ENCODE data around the gene CAPN3. TPM values are rescaled to one million over a fixed set of nuclear protein-coding genes. Genes with fewer than 3 reads are reported as not detected.

The CAPN3 gene
- total and polyA plus RNA-seq, 5 donors from 2014 or later, result 0.21 to 15.6 TPM; not detected in 3

- Mint-ChIP-seq H3K9me3 (no peaks in the 10 kb centered on the region), H3K4me3 (no peak overlapping the region), H3K4me1 (no peaks in the 10 kb centered on the region), H3K27ac (no peak overlapping the region), H3K36me3 (peaks cover 11% of the 10 kb centered on the region), H3K27me3 (no peaks in the 10 kb centered on the region)
- no peaks in the 10 kb centered on the region for H3K4me1 ChIP-seq (ENCODE audit: control insufficient read depth, insufficient read depth, low read length, poor library complexity, severe bottlenecking)
- H3K27ac ChIP-seq (ENCODE audit: insufficient read depth, low read length, poor library complexity, severe bottlenecking), result no peak overlapping the region
- no peak overlapping the region for H3K4me3 ChIP-seq (ENCODE audit: low read depth, low read length)
- H3K36me3 ChIP-seq (ENCODE audit: control insufficient read depth, insufficient read depth, low read length), result peaks cover 8% of the 10 kb centered on the region
- ATAC-seq (ENCODE audit: low read depth in 2 of 2), result no peak
- no peak for DNase-seq
- no peaks in the 10 kb centered on the region for H3K27me3 ChIP-seq (ENCODE audit: control insufficient read depth, insufficient read depth, low read length)
- H3K9me3 ChIP-seq (ENCODE audit: control insufficient read depth in 2 of 2, low read length in 2 of 2), result no peaks in the 10 kb centered on the region
Observed at GRCh38 chr15:42395838-42396237, 36.5 kb downstream of the CAPN3 start.

- DNase-seq, result peak in 1 of 3 donors; percentile 18
- H3K9me3 Mint-ChIP-seq, result no peaks in the 10 kb centered on the region
- H3K9me3 ChIP-seq (ENCODE audit: control insufficient read depth in 2 of 2, low read length in 2 of 2), result no peaks in the 10 kb centered on the region
- H3K36me3 Mint-ChIP-seq, result peaks cover 40% of the 10 kb centered on the region
- no peak overlapping the region for H3K4me3 ChIP-seq (ENCODE audit: low read depth, low read length)
- ATAC-seq (ENCODE audit: low read depth in 2 of 2), result no peak
- no peaks in the 10 kb centered on the region for H3K27me3 ChIP-seq (ENCODE audit: control insufficient read depth, insufficient read depth, low read length)
- H3K27ac ChIP-seq (ENCODE audit: insufficient read depth, low read length, poor library complexity, severe bottlenecking), result no peak overlapping the region
- no peaks in the 10 kb centered on the region for H3K4me1 ChIP-seq (ENCODE audit: control insufficient read depth, insufficient read depth, low read length, poor library complexity, severe bottlenecking)
- no peaks in the 10 kb centered on the region for H3K4me1 Mint-ChIP-seq
- peaks cover 13% of the 10 kb centered on the region for H3K36me3 ChIP-seq (ENCODE audit: control insufficient read depth, insufficient read depth, low read length)
- H3K27me3 Mint-ChIP-seq, result no peaks in the 10 kb centered on the region
- H3K27ac Mint-ChIP-seq, result peak overlapping the region in 1 of 3 donors; percentile 48
- H3K4me3 Mint-ChIP-seq, result no peak overlapping the region
Observed at GRCh38 chr15:42401544-42402454, 42.5 kb downstream of the CAPN3 start.

- peaks cover 43% of the 10 kb centered on the region for H3K36me3 Mint-ChIP-seq
- Histone ChIP-seq H3K27ac (ENCODE audit: insufficient read depth, low read length, poor library complexity, severe bottlenecking) (no peak overlapping the region), H3K27me3 (ENCODE audit: control insufficient read depth, insufficient read depth, low read length) (no peaks in the 10 kb centered on the region), H3K9me3 (ENCODE audit: control insufficient read depth in 2 of 2, low read length in 2 of 2) (no peaks in the 10 kb centered on the region), H3K4me1 (ENCODE audit: control insufficient read depth, insufficient read depth, low read length, poor library complexity, severe bottlenecking) (no peaks in the 10 kb centered on the region), H3K36me3 (ENCODE audit: control insufficient read depth, insufficient read depth, low read length) (peaks cover 13% of the 10 kb centered on the region), H3K4me3 (ENCODE audit: low read depth, low read length) (no peak overlapping the region)
- no peaks in the 10 kb centered on the region for H3K27me3 Mint-ChIP-seq
- H3K9me3 Mint-ChIP-seq, result no peaks in the 10 kb centered on the region
- DNase-seq (no peak), ATAC-seq (ENCODE audit: low read depth in 2 of 2) (no peak)
- H3K4me3 Mint-ChIP-seq, result no peak overlapping the region
- no peaks in the 10 kb centered on the region for H3K4me1 Mint-ChIP-seq
- H3K27ac Mint-ChIP-seq, result peak overlapping the region in 1 of 3 donors; percentile 18
Observed at GRCh38 chr15:42402455-42403205, 43.3 kb downstream of the CAPN3 start.

- Mint-ChIP-seq H3K4me3 (no peak overlapping the region), H3K27me3 (no peaks in the 10 kb centered on the region), H3K9me3 (no peaks in the 10 kb centered on the region), H3K36me3 (peaks cover 43% of the 10 kb centered on the region), H3K4me1 (no peaks in the 10 kb centered on the region), H3K27ac (peak overlapping the region in 1 of 3 donors; percentile 11)
- Histone ChIP-seq H3K9me3 (ENCODE audit: control insufficient read depth in 2 of 2, low read length in 2 of 2) (no peaks in the 10 kb centered on the region), H3K4me3 (ENCODE audit: low read depth, low read length) (no peak overlapping the region), H3K27ac (ENCODE audit: insufficient read depth, low read length, poor library complexity, severe bottlenecking) (no peak overlapping the region), H3K27me3 (ENCODE audit: control insufficient read depth, insufficient read depth, low read length) (no peaks in the 10 kb centered on the region), H3K4me1 (ENCODE audit: control insufficient read depth, insufficient read depth, low read length, poor library complexity, severe bottlenecking) (no peaks in the 10 kb centered on the region), H3K36me3 (ENCODE audit: control insufficient read depth, insufficient read depth, low read length) (peaks cover 13% of the 10 kb centered on the region)
- DNase-seq (no peak), ATAC-seq (ENCODE audit: low read depth in 2 of 2) (no peak)
Observed at GRCh38 chr15:42403389-42403788, 44.1 kb downstream of the CAPN3 start.

GRCh38 chr15:42404461-42405235 is 45.3 kb downstream of the CAPN3 start:
- H3K27ac Mint-ChIP-seq, result peak overlapping the region in 1 of 3 donors; percentile 66
- no peaks in the 10 kb centered on the region for H3K27me3 ChIP-seq (ENCODE audit: control insufficient read depth, insufficient read depth, low read length)
- no peaks in the 10 kb centered on the region for H3K9me3 Mint-ChIP-seq
- H3K36me3 ChIP-seq (ENCODE audit: control insufficient read depth, insufficient read depth, low read length), result peaks cover 12% of the 10 kb centered on the region
- H3K9me3 ChIP-seq (ENCODE audit: control insufficient read depth in 2 of 2, low read length in 2 of 2), result no peaks in the 10 kb centered on the region
- no peak overlapping the region for H3K27ac ChIP-seq (ENCODE audit: insufficient read depth, low read length, poor library complexity, severe bottlenecking)
- H3K4me1 Mint-ChIP-seq, result no peaks in the 10 kb centered on the region
- peaks cover 37% of the 10 kb centered on the region for H3K36me3 Mint-ChIP-seq
- no peak overlapping the region for H3K4me3 Mint-ChIP-seq
- DNase-seq, result no peak
- no peaks in the 10 kb centered on the region for H3K4me1 ChIP-seq (ENCODE audit: control insufficient read depth, insufficient read depth, low read length, poor library complexity, severe bottlenecking)
- no peak for ATAC-seq (ENCODE audit: low read depth in 2 of 2)
- no peaks in the 10 kb centered on the region for H3K27me3 Mint-ChIP-seq
- H3K4me3 ChIP-seq (ENCODE audit: low read depth, low read length), result no peak overlapping the region

GRCh38 chr15:42405863-42406482 is 46.7 kb downstream of the CAPN3 start:
- no peak for DNase-seq
- H3K4me1 Mint-ChIP-seq, result no peaks in the 10 kb centered on the region

GRCh38 chr15:42408178-42408577 is 48.9 kb downstream of the CAPN3 start:
- Mint-ChIP-seq H3K4me3 (no peak overlapping the region), H3K4me1 (no peaks in the 10 kb centered on the region), H3K27me3 (no peaks in the 10 kb centered on the region), H3K9me3 (no peaks in the 10 kb centered on the region), H3K36me3 (peaks cover 29% of the 10 kb centered on the region), H3K27ac (no peak overlapping the region)
- Histone ChIP-seq H3K4me3 (ENCODE audit: low read depth, low read length) (no peak overlapping the region), H3K27me3 (ENCODE audit: control insufficient read depth, insufficient read depth, low read length) (no peaks in the 10 kb centered on the region), H3K27ac (ENCODE audit: insufficient read depth, low read length, poor library complexity, severe bottlenecking) (no peak overlapping the region), H3K9me3 (ENCODE audit: control insufficient read depth in 2 of 2, low read length in 2 of 2) (no peaks in the 10 kb centered on the region), H3K36me3 (ENCODE audit: control insufficient read depth, insufficient read depth, low read length) (peaks cover 19% of the 10 kb centered on the region), H3K4me1 (ENCODE audit: control insufficient read depth, insufficient read depth, low read length, poor library complexity, severe bottlenecking) (no peaks in the 10 kb centered on the region)
- DNase-seq (no peak), ATAC-seq (ENCODE audit: low read depth in 2 of 2) (no peak)

More at GRCh38 chr15:42405863-42406482, 46.7 kb downstream of the CAPN3 start:
- no peaks in the 10 kb centered on the region for H3K9me3 Mint-ChIP-seq
- Histone ChIP-seq H3K4me1 (ENCODE audit: control insufficient read depth, insufficient read depth, low read length, poor library complexity, severe bottlenecking) (no peaks in the 10 kb centered on the region), H3K27ac (ENCODE audit: insufficient read depth, low read length, poor library complexity, severe bottlenecking) (no peak overlapping the region), H3K4me3 (ENCODE audit: low read depth, low read length) (no peak overlapping the region), H3K36me3 (ENCODE audit: control insufficient read depth, insufficient read depth, low read length) (peaks cover 13% of the 10 kb centered on the region), H3K27me3 (ENCODE audit: control insufficient read depth, insufficient read depth, low read length) (no peaks in the 10 kb centered on the region), H3K9me3 (ENCODE audit: control insufficient read depth in 2 of 2, low read length in 2 of 2) (no peaks in the 10 kb centered on the region)
- no peaks in the 10 kb centered on the region for H3K27me3 Mint-ChIP-seq
- no peak for ATAC-seq (ENCODE audit: low read depth in 2 of 2)
- H3K27ac Mint-ChIP-seq, result no peak overlapping the region
- H3K4me3 Mint-ChIP-seq, result no peak overlapping the region
- peaks cover 38% of the 10 kb centered on the region for H3K36me3 Mint-ChIP-seq

All from CD4-positive, CD25-positive, alpha-beta regulatory T cell (primary cell).